ENCODE data around the gene C10orf53. TPM values are rescaled to one million over a fixed set of nuclear protein-coding genes. Genes with fewer than 3 reads are reported as not detected.

Gene C10orf53
- total and polyA plus RNA-seq, 2 of the 8 experiments (the other 6 are each of a cell fraction or from before 2014, with no cell fraction given): not detected

DNA sequence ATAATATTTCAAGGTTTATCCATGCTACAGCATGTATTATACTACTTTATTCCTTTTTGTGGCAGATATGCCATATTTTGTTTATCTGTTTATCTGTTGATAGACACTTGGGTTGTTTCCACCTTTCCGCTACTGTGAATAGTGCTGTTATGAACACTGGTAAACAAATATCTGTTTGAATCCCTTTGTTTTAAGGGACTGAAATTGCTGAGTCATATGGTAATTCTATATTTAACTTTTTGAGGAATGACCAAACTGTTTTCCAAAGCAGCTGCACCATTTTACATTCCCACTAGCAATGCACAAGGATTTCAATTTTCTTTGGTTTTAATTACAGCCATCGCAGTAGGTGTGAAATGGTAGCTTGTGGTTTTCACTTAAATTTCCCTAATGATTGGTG lies 3.4 kb downstream of the C10orf53 start:
- CTCF ChIA-PET (ENCODE audit: partially characterized antibody): interaction anchor here (1.6 kb wide), 1 partner anchor 90 kb away, joined by 4 read pairs; no protein-coding TSS in a partner anchor
- FAIRE-seq: no peak
- TF ChIP-seq GABPA (IDR thresholded peaks at IDR 0.05; ENCODE audit: borderline replicate concordance, insufficient read depth, low read length) (no peak), EGR1 (IDR thresholded peaks at IDR 0.05; ENCODE audit: borderline replicate concordance, low read depth, low read length) (no peak), NANOG (IDR thresholded peaks at IDR 0.05; ENCODE audit: insufficient read depth, low read depth, low read length, poor library complexity, severe bottlenecking) (no peak), CHD2 (IDR thresholded peaks at IDR 0.05; ENCODE audit: low read length) (no peak), MAFK (IDR thresholded peaks at IDR 0.05; ENCODE audit: low read depth, low read length) (peak; percentile 34; the same call in 1 of the 2 replicates), RFX5 (IDR thresholded peaks at IDR 0.05; ENCODE audit: borderline replicate concordance, low read depth, low read length) (no peak), CBX8 (IDR thresholded peaks at IDR 0.05; ENCODE audit: borderline replicate concordance, low read depth, low read length) (no peak)

More for the DNA sequence above, 3.4 kb downstream of the C10orf53 start:
- no peak overlapping the region for H2BK20ac ChIP-seq (ENCODE audit: low read length)
- H4K5ac ChIP-seq (ENCODE audit: insufficient read length, low read depth, low read length): no peak overlapping the region
- H2BK5ac ChIP-seq (ENCODE audit: low read depth, low read length): no peak overlapping the region
- H3K9ac ChIP-seq (replicated peaks in 1 of 4; ENCODE audit: extremely low read depth in 1 of 4, low read depth in 3 of 4, low read length in 3 of 4): no peak overlapping the region
- H3K4ac ChIP-seq (replicated peaks; ENCODE audit: insufficient read length, low read depth, low read length): no peak overlapping the region
- no peak overlapping the region for H4K91ac ChIP-seq (replicated peaks; ENCODE audit: insufficient read length, low read length)
- no peak overlapping the region for H3K4me2 ChIP-seq (ENCODE audit: insufficient read depth in 1 of 2, low read depth in 2 of 2, low read length in 2 of 2)
- no peak overlapping the region for H3K14ac ChIP-seq (ENCODE audit: insufficient read length)
- H3K79me1 ChIP-seq (ENCODE audit: low read depth, low read length): no peaks in the 10 kb centered on the region
- no peak overlapping the region for H3K56ac ChIP-seq (replicated peaks; ENCODE audit: insufficient read length, low read depth, low read length)
- H3K18ac ChIP-seq (ENCODE audit: extremely low read depth, low read length): no peak overlapping the region
- 98% methylated on average over 2 of the region's 2 CpGs; no CpG with 5 or more reads in 1 of the 2 experiments for WGBS, 2 experiments (ENCODE audit: extremely low coverage in 1 of 2, insufficient coverage in 1 of 2, insufficient read length in 1 of 2, insufficient replicate concordance in 2 of 2, low coverage in 1 of 2, low lambda C conversion rate in 2 of 2, missing lambda C conversion rate in 1 of 2)
- no peaks in the 10 kb centered on the region for H3K79me2 ChIP-seq (ENCODE audit: control insufficient read depth in 1 of 2, insufficient read depth in 2 of 2, low read length in 2 of 2)
- H2AK5ac ChIP-seq (ENCODE audit: low read depth, low read length): no peak overlapping the region
- H4K20me1 ChIP-seq (replicated peaks in 1 of 2; ENCODE audit: control insufficient read depth in 1 of 2, insufficient read depth in 2 of 2, low read length in 2 of 2): no peaks in the 10 kb centered on the region
- H2BK15ac ChIP-seq (ENCODE audit: low read length): no peak overlapping the region
- H3K23me2 ChIP-seq (ENCODE audit: low read depth, low read length): peaks cover 5% of the 10 kb centered on the region
- DNase-seq (ENCODE audit: low read depth in 1 of 2, low spot score in 2 of 2): no peak
- H3K4me1 ChIP-seq (replicated peaks in 1 of 4; ENCODE audit: control insufficient read depth in 3 of 4, insufficient read depth in 4 of 4, low read length in 3 of 4): peaks cover 0 to 8% (median under 1%) of the 10 kb centered on the region in 4 experiments; a peak in 4 of 7 replicates
- H3K9me3 ChIP-seq (ENCODE audit: insufficient read depth in 2 of 2, low read depth in 1 of 2, low read length in 1 of 2): peaks cover 5 to 11% of the 10 kb centered on the region in 2 experiments; a peak in 2 of 4 replicates
- no peak overlapping the region for H2AFZ ChIP-seq (ENCODE audit: low read length)
- H2BK12ac ChIP-seq (ENCODE audit: low read depth, low read length): no peak overlapping the region
- no peak overlapping the region for H4K8ac ChIP-seq (ENCODE audit: extremely low read depth, insufficient read depth, low read length)
- no peak overlapping the region for H2BK120ac ChIP-seq (replicated peaks; ENCODE audit: low read depth, low read length)
- peaks cover 16 to 44% (median 34%) of the 10 kb centered on the region in 4 experiments for H3K27me3 ChIP-seq (replicated peaks in 1 of 4; ENCODE audit: control insufficient read depth in 3 of 4, extremely low read depth in 1 of 4, insufficient read depth in 3 of 4, low read length in 3 of 4)
- H3K23ac ChIP-seq (ENCODE audit: insufficient read length): no peak overlapping the region
- H3K36me3 ChIP-seq (ENCODE audit: control insufficient read depth in 2 of 4, insufficient read depth in 4 of 4, low read length in 3 of 4): peaks cover 0 to 7% (median 0%) of the 10 kb centered on the region in 4 experiments; a peak in 1 of 8 replicates
- no peak overlapping the region for H3K4me3 ChIP-seq (ENCODE audit: extremely low read depth in 1 of 4, insufficient read depth in 2 of 4, low read depth in 3 of 4, low read length in 4 of 4)
- no peak overlapping the region for H3K27ac ChIP-seq (ENCODE audit: low read depth, low read length)
- POLR2A ChIA-PET (ENCODE audit: partially characterized antibody): no interaction called here
